GM19455 (cell line): ENCODE results near the gene MEF2B.

Experiments used
- ATAC-seq: cut with Tn5 transposase; IDR thresholded peaks from one replicate; pipeline ENCODE4 v1.9.1; 2021; ENCODE audit not compliant: unreplicated experiment

MEF2B gene

GRCh38 chr19:19170053-19170872 lies at the start of gene MEF2B:
TSS of gene MEF2B (minus strand) at chr19:19170263. CDS start at chr19:19150735, 19,528 bp downstream.
- peak; percentile 73 for ATAC-seq

- ATAC-seq: no peak
Measured at GRCh38 chr19:19218911-19219310, 48.8 kb upstream of the MEF2B start.

GRCh38 chr19:19217099-19217498 lies 47.0 kb upstream of the MEF2B start:
- no peak for ATAC-seq

- ATAC-seq: no peak
Measured at GRCh38 chr19:19215792-19216191, 45.7 kb upstream of the MEF2B start.

GRCh38 chr19:19214892-19215291 lies 44.8 kb upstream of the MEF2B start:
- no peak for ATAC-seq

GRCh38 chr19:19214159-19214490 lies 44.1 kb upstream of the MEF2B start:
- no peak for ATAC-seq

- ATAC-seq: no peak
Measured at GRCh38 chr19:19213426-19214158, 43.5 kb upstream of the MEF2B start.

GRCh38 chr19:19212916-19213315 lies 42.9 kb upstream of the MEF2B start:
- ATAC-seq: no peak

- no peak for ATAC-seq
Measured at GRCh38 chr19:19211499-19212420, 41.7 kb upstream of the MEF2B start, which contains the start of gene NCAN. TSS of gene NCAN (plus strand) at chr19:19211958. CDS start at chr19:19216954, 4,996 bp downstream.

GRCh38 chr19:19209372-19209771 lies 39.3 kb upstream of the MEF2B start:
- ATAC-seq: no peak

- ATAC-seq: no peak
Measured at GRCh38 chr19:19207637-19208572, 37.8 kb upstream of the MEF2B start.

- no peak for ATAC-seq
Measured at GRCh38 chr19:19206938-19207337, 36.9 kb upstream of the MEF2B start.

GRCh38 chr19:19205416-19206410 lies 35.6 kb upstream of the MEF2B start:
- no peak for ATAC-seq

GRCh38 chr19:19204181-19204580 lies 34.1 kb upstream of the MEF2B start:
- no peak for ATAC-seq

GRCh38 chr19:19203012-19203856 lies 33.2 kb upstream of the MEF2B start, which contains the start of gene NR2C2AP:
TSS of gene NR2C2AP (minus strand) at chr19:19203414. CDS start at chr19:19203060, 354 bp downstream.
- ATAC-seq: peak; percentile 53

GRCh38 chr19:19202707-19203011 lies 32.6 kb upstream of the MEF2B start:
- ATAC-seq: peak; percentile 11

GRCh38 chr19:19201697-19202630 lies 31.9 kb upstream of the MEF2B start:
- no peak for ATAC-seq
